SU-DHL-6 (cell line): ENCODE measurements around the gene SPHKAP.

Source experiments
- EZH2phosphoT487 ChIP-seq: fragments of 200-600 bp; sonication (generic), shearing (Covaris generic); conservative IDR thresholded peaks from 2 replicates; pipeline ENCODE4 v1.6.1; 2018; ENCODE audit warnings: mild to moderate bottlenecking, antibody characterized with exemption, low read length, moderate library complexity, mixed read lengths
- TF ChIP-seq, protein P1 (sequence below): fragments of 200-600 bp; sonication (generic); IDR thresholded peaks from one replicate; pipeline ENCODE4 v1.5.1; 2017; ENCODE audit warnings: antibody characterized with exemption, mild to moderate bottlenecking, low read length, moderate library complexity; ENCODE audit not compliant: insufficient read depth, poor library complexity, severe bottlenecking

DNA sequence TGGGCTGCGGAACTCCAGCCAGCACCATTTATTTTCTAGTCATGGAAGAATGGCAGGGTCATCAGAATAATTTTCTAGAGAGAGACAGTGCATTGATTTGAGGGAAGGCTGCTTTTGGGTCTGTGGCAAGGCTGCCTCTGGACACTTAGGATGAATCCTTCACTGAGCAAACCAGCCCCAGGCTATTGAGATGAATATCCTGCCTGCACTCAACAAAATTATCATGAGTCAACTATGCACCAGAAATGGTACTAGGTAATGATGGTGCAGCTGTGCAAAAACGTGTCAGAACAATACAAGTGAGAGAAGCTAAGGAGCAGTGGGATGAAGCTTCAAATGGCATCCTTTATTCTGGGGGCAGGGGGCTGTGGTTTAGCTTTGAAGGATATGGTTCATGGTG is 115.8 kb downstream of the SPHKAP start:
- no peak for TF ChIP-seq EZH2phosphoT487
- TF ChIP-seq, protein P1, sequence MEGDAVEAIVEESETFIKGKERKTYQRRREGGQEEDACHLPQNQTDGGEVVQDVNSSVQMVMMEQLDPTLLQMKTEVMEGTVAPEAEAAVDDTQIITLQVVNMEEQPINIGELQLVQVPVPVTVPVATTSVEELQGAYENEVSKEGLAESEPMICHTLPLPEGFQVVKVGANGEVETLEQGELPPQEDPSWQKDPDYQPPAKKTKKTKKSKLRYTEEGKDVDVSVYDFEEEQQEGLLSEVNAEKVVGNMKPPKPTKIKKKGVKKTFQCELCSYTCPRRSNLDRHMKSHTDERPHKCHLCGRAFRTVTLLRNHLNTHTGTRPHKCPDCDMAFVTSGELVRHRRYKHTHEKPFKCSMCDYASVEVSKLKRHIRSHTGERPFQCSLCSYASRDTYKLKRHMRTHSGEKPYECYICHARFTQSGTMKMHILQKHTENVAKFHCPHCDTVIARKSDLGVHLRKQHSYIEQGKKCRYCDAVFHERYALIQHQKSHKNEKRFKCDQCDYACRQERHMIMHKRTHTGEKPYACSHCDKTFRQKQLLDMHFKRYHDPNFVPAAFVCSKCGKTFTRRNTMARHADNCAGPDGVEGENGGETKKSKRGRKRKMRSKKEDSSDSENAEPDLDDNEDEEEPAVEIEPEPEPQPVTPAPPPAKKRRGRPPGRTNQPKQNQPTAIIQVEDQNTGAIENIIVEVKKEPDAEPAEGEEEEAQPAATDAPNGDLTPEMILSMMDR, result no peak
